GM18951 (cell line): ENCODE data around the gene C15orf39.

Experiments
- POLR2A ChIP-seq: IDR thresholded peaks from 4 replicates; pipeline ENCODE4 v1.6.1; 2011; ENCODE audit warnings: mild to moderate bottlenecking; ENCODE audit not compliant: insufficient read length, insufficient read depth; ENCODE audit errors: extremely low read depth
- in situ Hi-C: fragments of 300-500 bp; cut with MboI; formaldehyde crosslinking; loops from one replicate; pipeline ENCODE4 v1.12.0; 2022; ENCODE audit warnings: low sequenced_read_pairs, mixed read lengths, inconsistent platforms; ENCODE audit not compliant: unreplicated experiment

C15orf39 gene

DNA sequence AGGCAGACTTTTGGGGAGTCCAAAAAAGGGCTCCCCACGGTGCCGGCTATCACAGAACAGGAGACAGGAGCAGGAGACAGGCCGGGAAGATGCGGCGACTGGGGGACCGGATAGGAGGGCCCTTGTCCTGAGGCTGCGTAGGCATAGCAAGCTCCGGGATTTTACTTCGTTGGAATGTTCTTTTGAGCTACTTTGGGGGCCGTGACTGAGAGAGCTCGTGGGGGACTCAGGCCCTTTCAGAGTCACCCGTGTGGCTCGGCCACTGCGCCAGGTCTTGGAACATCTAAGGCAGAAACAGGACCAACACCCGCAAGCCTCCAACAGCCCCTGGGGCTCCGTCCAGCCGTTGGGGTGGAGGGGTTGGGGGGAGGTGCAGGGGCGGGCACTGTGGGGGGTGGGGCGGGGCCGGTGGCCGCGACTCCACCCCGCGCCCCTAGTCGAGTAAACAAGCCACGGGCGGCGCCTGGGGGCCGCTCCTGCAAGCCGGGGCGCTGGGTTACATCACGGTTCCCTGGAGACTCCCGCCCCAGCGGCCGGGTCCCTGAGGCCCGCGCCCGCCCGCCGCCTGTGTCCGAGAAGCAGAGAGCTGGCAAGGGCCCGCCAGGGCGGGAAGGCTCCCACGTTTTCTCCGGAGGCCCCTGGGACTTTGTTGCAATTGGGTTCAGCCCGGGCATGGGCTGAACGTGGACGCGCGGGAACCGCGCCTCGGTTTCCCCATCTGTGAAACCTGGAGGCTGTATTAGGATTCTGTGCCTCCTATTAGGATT is 23.3 kb upstream of the C15orf39 start:
- TF ChIP-seq POLR2A: no peak
- in situ Hi-C loops: no loop called here

GRCh38 chr15:75178938-75179745 is 22.5 kb upstream of the C15orf39 start:
- TF ChIP-seq POLR2A: no peak
- in situ Hi-C loops: no loop called here

GRCh38 chr15:75179746-75180140 is 21.9 kb upstream of the C15orf39 start:
- in situ Hi-C loops: no loop called here
- no peak for TF ChIP-seq POLR2A

GRCh38 chr15:75181780-75182179 is 19.9 kb upstream of the C15orf39 start:
- no peak for TF ChIP-seq POLR2A
- in situ Hi-C loops: no loop called here

DNA sequence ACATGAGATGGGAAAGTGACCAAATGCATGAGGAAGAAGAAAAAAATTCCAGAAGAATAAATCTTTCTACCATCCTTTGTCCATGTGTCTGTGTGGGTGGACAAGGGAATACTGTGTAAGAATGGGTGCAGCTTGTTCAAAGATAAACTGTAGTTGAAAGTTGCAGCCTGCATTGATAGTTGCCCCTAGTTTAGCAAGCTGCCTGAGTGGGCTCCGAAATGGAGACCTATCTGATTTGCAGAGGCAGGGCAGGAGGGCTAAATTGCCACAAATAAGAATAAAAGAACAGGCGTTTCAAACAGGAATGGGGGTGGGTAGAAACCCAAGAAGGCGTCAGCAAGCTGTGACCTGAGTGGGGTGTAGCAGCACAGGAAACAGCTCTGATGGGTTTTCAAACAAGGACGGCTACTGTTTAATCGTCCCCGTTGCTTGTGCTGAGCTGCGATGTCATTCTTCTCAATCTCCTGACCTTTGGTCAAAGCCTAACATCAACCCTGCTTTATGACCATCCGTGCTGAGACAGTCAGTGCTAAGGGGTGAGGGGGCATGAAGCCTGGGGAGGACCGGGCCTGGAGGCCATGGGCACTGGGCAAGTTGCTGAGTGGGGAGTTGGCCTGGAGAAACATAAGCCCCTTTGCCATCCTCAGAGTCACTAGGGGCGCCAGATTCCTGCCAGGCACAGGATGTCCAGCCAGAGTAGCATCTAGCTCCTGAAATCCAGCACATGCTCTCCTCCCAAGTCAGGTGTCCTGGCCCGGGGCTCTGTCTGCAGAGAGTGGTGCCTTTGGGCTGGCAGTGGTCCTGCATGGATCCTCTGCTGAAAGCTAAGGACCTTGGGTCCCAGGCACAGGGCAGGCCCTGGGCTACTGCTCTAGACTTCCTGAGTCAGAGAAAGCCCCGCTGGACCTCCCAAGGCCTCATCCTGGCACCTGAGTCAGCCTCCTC is 19.2 kb upstream of the C15orf39 start:
- in situ Hi-C loops: no loop called here

GRCh38 chr15:75185271-75186029 is 16.2 kb upstream of the C15orf39 start:
- in situ Hi-C loops: no loop called here
- TF ChIP-seq POLR2A: no peak

More for the DNA sequence above, 19.2 kb upstream of the C15orf39 start:
- TF ChIP-seq POLR2A: no peak

DNA sequence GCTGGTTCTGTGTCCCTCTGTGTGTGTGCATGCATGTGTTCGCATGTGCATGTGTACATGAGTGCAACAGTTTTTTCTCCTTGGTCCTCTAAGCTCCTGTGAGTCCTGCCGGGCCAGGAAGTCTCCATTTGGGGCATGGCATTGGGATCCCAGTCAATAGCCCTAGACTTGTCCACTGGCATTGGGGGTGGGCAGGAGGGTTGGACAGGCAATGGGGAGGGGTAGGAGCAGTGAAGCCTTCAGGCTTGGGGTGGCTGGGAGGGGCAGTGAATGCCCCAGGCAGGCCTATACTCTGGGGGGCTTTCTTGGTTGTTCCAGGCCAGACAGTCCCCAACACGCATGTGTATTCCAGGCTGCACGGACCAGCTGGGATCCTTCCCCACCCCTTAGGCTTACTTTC is 15.6 kb upstream of the C15orf39 start:
- no peak for TF ChIP-seq POLR2A
- in situ Hi-C loops: no loop called here

DNA sequence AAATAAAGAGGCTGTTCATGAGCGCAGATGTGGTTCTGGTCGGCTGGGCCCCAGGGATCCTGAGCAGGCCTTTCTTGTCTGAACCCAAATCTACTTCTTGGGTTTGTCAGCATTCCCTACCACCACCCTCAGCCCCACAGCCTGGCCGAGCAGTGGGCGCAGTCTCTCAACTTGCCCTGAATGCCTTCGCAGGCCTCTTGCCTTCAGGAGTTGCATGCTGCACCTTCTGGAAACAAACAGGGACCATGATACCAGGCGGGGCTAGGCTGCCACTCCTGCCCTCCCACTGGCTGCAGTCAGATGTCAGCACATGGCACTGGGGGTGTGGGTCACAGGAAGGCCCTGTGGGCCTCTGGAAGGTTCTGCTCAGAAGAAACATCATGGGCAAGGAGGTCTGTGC is 13.2 kb upstream of the C15orf39 start:
- in situ Hi-C loops: no loop called here

GRCh38 chr15:75191235-75191634 is 10.4 kb upstream of the C15orf39 start:
- in situ Hi-C loops: no loop called here
- no peak for TF ChIP-seq POLR2A

More for the DNA sequence above, 13.2 kb upstream of the C15orf39 start:
- no peak for TF ChIP-seq POLR2A

- in situ Hi-C loops: no loop called here
- no peak for TF ChIP-seq POLR2A
Observed at GRCh38 chr15:75192307-75192706, 9.4 kb upstream of the C15orf39 start.

- no peak for TF ChIP-seq POLR2A
- in situ Hi-C loops: no loop called here
Observed at GRCh38 chr15:75193272-75193671, 8.4 kb upstream of the C15orf39 start.

DNA sequence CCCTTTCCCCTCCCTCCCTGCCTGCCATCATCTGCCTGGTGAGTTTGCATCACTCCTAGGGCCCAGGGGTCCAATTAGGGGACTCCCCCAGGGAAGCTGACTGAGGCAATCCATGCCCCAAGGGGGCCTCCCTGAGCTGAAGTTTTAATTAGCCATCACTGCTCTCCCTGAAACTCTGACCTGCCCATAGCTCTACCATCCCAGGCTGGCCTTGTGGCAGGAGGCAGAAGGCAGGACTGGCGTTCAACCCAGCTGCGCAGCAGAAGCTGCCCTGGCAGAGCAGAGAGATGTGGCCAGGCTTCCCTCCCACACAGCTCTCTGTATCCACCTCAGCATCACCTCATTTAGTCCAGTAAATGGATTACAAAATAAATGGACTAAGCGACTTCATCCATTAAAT is 7.7 kb upstream of the C15orf39 start:
- TF ChIP-seq POLR2A: no peak
- in situ Hi-C loops: no loop called here

DNA sequence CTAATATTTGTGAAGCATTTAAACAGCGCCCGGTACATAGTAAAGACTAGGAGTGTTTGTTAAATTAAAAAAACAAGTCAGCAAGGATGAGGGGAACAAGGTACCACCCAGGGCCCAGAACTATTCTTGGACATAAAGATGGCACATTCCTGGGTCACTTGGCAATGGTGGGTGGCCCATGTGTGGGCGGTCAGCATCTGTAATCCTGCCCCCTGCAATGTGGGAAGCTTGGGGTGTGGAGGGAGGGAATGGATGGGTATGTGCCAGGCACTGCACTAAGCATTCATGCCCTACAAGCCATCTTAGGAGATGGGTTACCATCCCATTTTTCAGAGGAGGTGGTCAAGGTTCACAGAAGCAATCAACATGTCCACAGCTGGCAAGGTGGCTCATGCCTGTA is 7.3 kb upstream of the C15orf39 start:
- in situ Hi-C loops: no loop called here
- no peak for TF ChIP-seq POLR2A
